Measurements from ENCODE around the gene FBP1.
"Not testable (repeated sequence)": the region's sequence is repeated elsewhere in the genome, so short reads cannot be mapped to it uniquely, and the experiment has no call there.

FBP1 gene

GRCh38 chr9:94576131-94576530 lies 63.2 kb downstream of the FBP1 start:
- no peak for DNase-seq (ENCODE audit: low read depth)

DNA sequence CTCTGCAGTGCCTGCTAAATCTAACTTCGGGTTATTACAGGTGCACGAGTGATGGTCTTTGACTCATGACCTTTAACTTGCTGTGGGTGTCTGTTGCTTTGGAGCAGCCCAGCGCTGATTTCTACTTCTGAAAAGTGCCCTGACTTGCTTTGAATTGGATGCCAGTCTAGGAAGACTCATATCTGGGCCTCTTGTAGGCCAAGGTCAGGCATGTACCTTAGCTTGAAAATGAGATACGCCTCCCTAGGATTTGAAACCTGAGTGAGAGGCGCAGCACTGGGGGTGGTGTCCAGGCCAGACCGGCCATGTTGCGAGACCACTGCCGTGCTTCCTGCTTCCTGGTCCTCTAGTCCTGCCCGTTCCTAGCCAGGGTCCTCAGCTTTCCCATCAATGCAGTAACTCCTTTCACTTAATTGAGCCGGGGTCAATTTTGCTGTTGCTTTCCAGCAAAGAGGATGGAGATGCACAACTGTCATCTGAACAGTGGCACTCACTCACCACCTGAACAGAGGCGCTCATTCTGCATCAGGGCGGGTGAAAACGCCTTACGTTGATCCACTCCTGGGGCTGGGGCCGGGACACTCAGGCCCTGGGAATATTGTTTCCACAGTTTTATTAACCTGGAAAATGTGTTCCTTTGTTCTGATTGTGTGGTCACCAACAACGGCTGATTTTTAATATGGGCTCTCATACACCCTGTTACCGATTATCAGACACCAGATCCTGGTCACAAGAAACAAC lies 70.2 kb downstream of the FBP1 start:
- DNase-seq (ENCODE audit: low read depth) = no peak

- no peak for DNase-seq (ENCODE audit: low read depth)
Measured at GRCh38 chr9:94568250-94568889, 70.9 kb downstream of the FBP1 start.

- no peak for DNase-seq (ENCODE audit: low read depth)
Measured at GRCh38 chr9:94567271-94567670, 72.0 kb downstream of the FBP1 start.

- DNase-seq (ENCODE audit: low read depth) = no peak
Measured at GRCh38 chr9:94566550-94566949, 72.8 kb downstream of the FBP1 start.

- not testable (repeated sequence) for DNase-seq (ENCODE audit: low read depth)
Measured at GRCh38 chr9:94564279-94564678, 75.0 kb downstream of the FBP1 start.

DNA sequence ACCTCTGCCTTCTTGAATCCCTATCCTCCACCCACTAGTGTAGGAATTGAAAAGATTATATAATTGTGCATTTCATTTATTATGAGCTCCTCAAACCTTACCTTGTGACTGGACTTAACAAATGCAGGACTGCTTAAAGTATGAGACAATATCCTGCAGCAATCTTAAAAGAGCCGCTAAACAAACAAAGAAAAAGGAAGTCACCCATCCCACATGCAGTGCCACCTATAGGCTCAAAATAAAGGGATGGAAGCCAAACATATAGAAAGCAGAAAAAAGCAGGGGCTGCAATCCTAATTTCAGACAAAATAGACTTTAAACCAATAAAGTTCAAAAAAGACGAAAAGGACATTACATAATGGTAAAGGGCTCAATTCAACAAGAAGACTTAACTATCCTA lies 75.8 kb downstream of the FBP1 start:
- no peak for DNase-seq (ENCODE audit: low read depth)

DNA sequence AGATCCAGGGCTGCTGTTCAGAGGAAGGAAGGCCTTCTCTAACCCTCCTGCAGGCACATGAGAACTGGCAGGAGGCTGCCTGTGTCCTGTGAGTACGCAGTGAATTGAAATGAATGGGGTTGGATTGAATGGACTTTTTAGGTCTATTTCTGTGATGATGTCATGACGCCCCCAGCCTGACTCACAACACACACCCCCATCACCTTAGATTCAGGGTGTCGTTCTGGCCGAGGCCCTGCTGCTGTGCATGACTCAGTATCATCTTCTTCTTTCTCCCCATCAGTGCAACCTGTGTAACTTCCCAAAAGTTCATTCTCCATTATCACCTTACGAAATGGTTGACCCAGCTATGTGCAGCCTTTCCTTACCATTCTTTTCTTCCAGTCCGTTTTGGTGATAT lies 79.1 kb downstream of the FBP1 start:
- DNase-seq (ENCODE audit: low read depth) = no peak

DNA sequence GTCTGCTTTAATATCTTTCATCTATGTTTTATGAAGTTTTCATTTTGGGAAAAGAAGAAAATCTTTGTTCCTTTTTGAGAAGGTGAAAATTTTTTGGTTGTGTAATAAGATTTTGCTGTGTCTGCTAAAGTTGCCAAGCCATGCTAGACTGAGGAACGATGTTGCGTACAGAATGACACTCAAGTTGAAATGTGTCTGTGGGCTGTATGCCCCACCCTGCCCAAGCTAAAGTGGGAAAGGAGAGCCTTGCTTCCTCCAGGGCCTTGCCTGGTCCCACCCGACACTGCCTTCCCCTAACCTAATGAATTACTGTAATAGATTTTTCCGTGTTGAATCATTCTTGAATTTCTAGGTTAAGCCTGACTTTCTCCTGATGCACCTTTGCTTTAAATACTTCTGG lies 81.9 kb downstream of the FBP1 start:
- DNase-seq (ENCODE audit: low read depth) = no peak

DNA sequence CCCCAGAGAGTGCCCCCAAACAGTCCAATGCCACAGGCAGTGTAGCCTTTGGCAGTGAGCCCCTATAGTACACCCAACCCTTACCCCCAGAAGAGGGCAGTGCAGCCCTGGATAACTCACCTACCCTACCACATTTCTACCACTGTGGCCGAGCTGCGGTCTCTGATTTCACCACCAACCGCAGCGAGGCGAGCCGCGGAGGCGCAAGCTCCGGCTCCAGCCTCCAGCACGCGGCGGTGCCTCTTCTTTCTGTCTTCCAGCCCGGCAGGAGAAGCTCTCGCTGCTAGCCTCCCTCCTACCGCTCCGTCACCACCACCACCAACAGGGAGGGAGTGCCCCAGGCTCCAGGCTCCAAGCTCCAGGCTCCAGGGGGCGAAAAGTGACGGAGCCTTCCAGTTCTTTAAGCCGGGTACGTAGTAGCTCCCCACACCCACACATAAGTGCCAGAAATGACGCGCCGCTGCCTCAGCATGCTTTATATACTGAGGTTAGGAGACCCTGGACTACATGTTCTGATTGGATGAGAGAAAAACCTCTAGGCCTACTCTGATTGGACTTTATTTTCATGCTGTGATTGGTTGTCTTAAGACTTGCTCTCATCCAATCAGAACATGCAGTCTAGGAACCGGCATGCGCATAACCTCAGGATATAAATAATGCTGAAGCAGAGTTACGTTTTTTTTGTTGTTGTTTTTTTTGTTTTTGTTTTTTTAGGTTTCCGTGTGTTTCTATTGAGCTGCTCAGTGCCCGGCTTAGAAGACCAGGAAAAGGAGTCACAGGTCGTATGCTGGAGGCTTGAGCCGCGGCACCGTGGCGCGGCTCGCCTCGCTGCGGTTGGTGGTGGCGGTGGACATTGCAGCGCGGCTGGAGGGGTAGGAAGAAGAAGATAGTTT lies 84.6 kb downstream of the FBP1 start, which contains the start of gene PCAT7:
Gene PCAT7 (plus strand): TSS at position 645 of the 893 bp plus-strand sequence.
- DNase-seq (ENCODE audit: low read depth) = no peak

DNA sequence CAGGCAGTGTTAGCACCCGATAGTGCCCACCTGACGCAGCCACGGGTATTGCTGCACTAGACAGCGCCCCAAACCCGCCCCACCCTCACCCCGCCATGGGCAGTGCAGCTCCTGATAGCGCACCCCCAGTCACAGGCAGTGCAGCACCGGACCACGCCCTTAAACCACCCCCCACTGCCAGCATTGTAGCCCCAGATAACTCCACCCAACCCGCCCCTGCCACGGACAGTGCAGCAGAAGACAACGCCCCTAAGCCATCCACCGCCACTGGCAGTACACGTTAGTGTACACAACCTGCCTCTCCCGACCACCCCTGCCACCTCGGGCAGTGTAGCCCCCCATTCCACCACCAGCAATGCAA lies 85.3 kb downstream of the FBP1 start:
- no peak for DNase-seq (ENCODE audit: low read depth)

Measured in stimulated activated CD8-positive, alpha-beta memory T cell treated with anti-CD3 and anti-CD28 coated beads, Interleukin-7, amount 100 ng/mL, for 24 hours (primary cell).